CD4-positive, alpha-beta T cell (primary cell): ENCODE results near the gene MYCBP. TPM values are rescaled to one million over a fixed set of nuclear protein-coding genes. Genes with fewer than 3 reads are reported as not detected.

ENCODE experiments used
- ATAC-seq: fragments of 200-7000 bp; cut with Tn5 transposase; one replicate; pipeline ENCODE4 v1.10.0; 2022; ENCODE audit warnings: mild to moderate bottlenecking; ENCODE audit not compliant: poor library complexity
- CTCF ChIA-PET: fragments of 350-600 bp; sonication (Branson Sonifier 250); formaldehyde crosslinking; loops from one replicate; lab custom pipeline; 2021; ENCODE audit warnings: antibody characterized with exemption, inconsistent platforms; lab: Charles Lee
- POLR2A ChIA-PET: fragments of 350-600 bp; sonication (Branson Sonifier 250); formaldehyde crosslinking; loops from one replicate; lab custom pipeline; 2021; ENCODE audit warnings: antibody characterized with exemption, inconsistent platforms; lab: Charles Lee
- DNase-seq, 14 experiments: peaks; one replicate each; pipeline ENCODE4 v3.0.0-alpha.2; 2013 to 2020; ENCODE audit warnings: mixed read lengths in 2 of 14
- H3K27ac ChIP-seq, 2 donors: one replicate each; pipeline versions ENCODE4 v1.5.1 to v1.7.0; 2013; ENCODE audit warnings: low read length in 2 of 2, low read depth in 1 of 2, mild to moderate bottlenecking in 1 of 2
- H3K27me3 ChIP-seq, 2 experiments: 1 replicate in 1 of 2; 2 replicates in 1 of 2; pipeline versions ENCODE4 v1.6.1 to v1.7.0; 2013; ENCODE audit warnings: low read length in 2 of 2, control low read depth in 1 of 2, mild to moderate bottlenecking in 1 of 2, moderate library complexity in 1 of 2; ENCODE audit not compliant: insufficient read depth in 2 of 2, control insufficient read depth in 1 of 2
- H3K36me3 ChIP-seq: one replicate; pipeline ENCODE4 v1.6.1; 2013; ENCODE audit warnings: low read length, control low read depth; ENCODE audit not compliant: insufficient read depth
- H3K4me1 ChIP-seq: one replicate; pipeline ENCODE4 v1.6.1; 2013; ENCODE audit warnings: low read length, control low read depth; ENCODE audit not compliant: insufficient read depth
- H3K4me3 ChIP-seq: one replicate; pipeline ENCODE4 v1.5.1; 2013; ENCODE audit warnings: mild to moderate bottlenecking, low read length, moderate library complexity
- H3K9me3 ChIP-seq, 2 experiments: 1 replicate in 1 of 2; 2 replicates in 1 of 2; pipeline versions ENCODE4 v1.6.1 to v1.7.0; 2013; ENCODE audit warnings: low read length in 2 of 2, mild to moderate bottlenecking in 2 of 2, control low read depth in 1 of 2, moderate library complexity in 1 of 2; ENCODE audit not compliant: control insufficient read depth in 1 of 2, insufficient read depth in 1 of 2
- H3K27ac Mint-ChIP-seq: one replicate; pipeline ENCODE4 v1.8.0; 2020; ENCODE audit warnings: mixed read lengths
- H3K27me3 Mint-ChIP-seq: one replicate; pipeline ENCODE4 v1.8.0; 2021; ENCODE audit warnings: mixed read lengths
- H3K36me3 Mint-ChIP-seq: one replicate; pipeline ENCODE4 v1.8.0; 2021; ENCODE audit warnings: low read depth, mixed read lengths
- H3K4me1 Mint-ChIP-seq: one replicate; pipeline ENCODE4 v1.8.0; 2021; ENCODE audit warnings: low read depth, mixed read lengths
- H3K4me3 Mint-ChIP-seq: one replicate; pipeline ENCODE4 v1.8.0; 2020; ENCODE audit warnings: mild to moderate bottlenecking, mixed read lengths
- H3K9me3 Mint-ChIP-seq: one replicate; pipeline ENCODE4 v1.8.0; 2020; ENCODE audit warnings: mixed read lengths
- CTCF ChIP-seq: fragments of 200-600 bp; IDR thresholded peaks from one replicate; pipeline ENCODE4 v1.8.0; 2022; ENCODE audit warnings: antibody characterized with exemption, mild to moderate bottlenecking
- intact Hi-C, 2 experiments: fragments of 100-400 bp; cut with DNase I in 1 of 2; cut with micrococcal nuclease in 1 of 2; formaldehyde crosslinking; loops; one replicate each; pipeline versions ENCODE4 v1.15.1 to v1.9.0; 2023 to 2025; cut with DNase I, micrococcal nuclease
- total RNA-seq, 174 experiments: library from RNA in 2 of 174; stranded (reverse) in 2 of 174; gene quantifications; one replicate each; pipeline ENCODE4 v1.2.3 and lab custom pipeline; 2021 to 2026

MYCBP gene
- total RNA-seq, 2 experiments from 2014 or later = 1.5 to 2.2 TPM

- CTCF ChIA-PET = no interaction called here
- POLR2A ChIA-PET = no interaction called here
- intact Hi-C loops = no loop called here
Observed at GRCh38 chr1:38826886-38827285, 46.3 kb downstream of the MYCBP start.

DNA sequence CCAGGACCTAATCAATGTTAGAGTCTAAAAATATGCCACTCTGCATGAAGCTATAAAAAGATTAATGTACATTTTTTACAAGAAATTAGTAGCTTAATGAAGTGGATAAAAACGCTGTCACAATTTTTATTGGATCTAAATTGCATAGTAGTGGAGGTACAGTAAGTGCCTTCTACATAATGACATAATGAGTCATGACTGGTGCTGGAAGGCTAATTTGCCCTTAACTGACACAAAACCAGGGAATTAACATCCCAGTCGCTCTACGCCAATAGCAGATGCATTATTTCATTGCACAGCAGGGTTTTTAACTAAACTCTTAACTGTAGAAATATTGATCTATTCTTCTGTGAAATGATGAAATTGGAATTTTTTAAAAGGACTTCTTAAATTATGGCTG, 46.9 kb downstream of the MYCBP start:
- no peak for ATAC-seq
- ChIA-PET CTCF (no interaction called here), POLR2A (no interaction called here)
- no peaks in the 10 kb centered on the region for H3K9me3 ChIP-seq
- Mint-ChIP-seq H3K4me1 (no peaks in the 10 kb centered on the region), H3K27me3 (peaks cover 71% of the 10 kb centered on the region), H3K36me3 (no peaks in the 10 kb centered on the region), H3K4me3 (no peak overlapping the region), H3K27ac (no peak overlapping the region), H3K9me3 (no peaks in the 10 kb centered on the region)
- H3K27me3 ChIP-seq = peaks cover 14 to 26% of the 10 kb centered on the region in 2 experiments
- intact Hi-C loops = no loop called here
- TF ChIP-seq CTCF = no peak
- no peaks in the 10 kb centered on the region for H3K4me1 ChIP-seq
- no peak for DNase-seq
- H3K27ac ChIP-seq = no peak overlapping the region
- no peak overlapping the region for H3K4me3 ChIP-seq
- H3K36me3 ChIP-seq = no peaks in the 10 kb centered on the region

More at GRCh38 chr1:38826886-38827285, 46.3 kb downstream of the MYCBP start:
- Mint-ChIP-seq H3K9me3 (no peaks in the 10 kb centered on the region), H3K27ac (no peak overlapping the region), H3K27me3 (peaks cover 65% of the 10 kb centered on the region), H3K4me1 (no peaks in the 10 kb centered on the region), H3K36me3 (no peaks in the 10 kb centered on the region), H3K4me3 (no peak overlapping the region)
- no peak overlapping the region for H3K27ac ChIP-seq
- TF ChIP-seq CTCF = no peak
- no peak overlapping the region for H3K4me3 ChIP-seq
- DNase-seq = no peak
- ATAC-seq = no peak
- no peaks in the 10 kb centered on the region for H3K9me3 ChIP-seq
- peaks cover 10 to 23% of the 10 kb centered on the region in 2 experiments for H3K27me3 ChIP-seq
- no peaks in the 10 kb centered on the region for H3K36me3 ChIP-seq
- H3K4me1 ChIP-seq = no peaks in the 10 kb centered on the region

DNA sequence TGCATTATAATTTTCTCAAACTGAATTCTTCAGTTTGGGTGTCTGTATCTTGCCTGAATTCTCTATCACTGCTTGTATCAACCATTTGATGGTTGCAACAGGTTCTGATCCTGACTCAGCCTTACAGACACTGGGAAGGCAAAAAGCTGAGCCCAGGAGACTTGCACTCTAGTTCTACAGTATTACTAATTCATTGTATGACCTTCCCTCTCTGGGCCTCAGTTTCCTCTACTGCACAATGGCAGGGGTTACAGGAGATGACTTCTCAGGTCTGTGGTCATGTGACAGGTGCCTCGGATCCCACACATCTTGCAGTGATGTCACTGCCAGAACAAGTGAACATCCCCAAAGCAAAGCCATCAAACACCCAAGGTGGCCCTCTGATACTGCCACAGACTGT, 52.3 kb downstream of the MYCBP start:
- no peak for TF ChIP-seq CTCF
- ChIA-PET CTCF (no interaction called here), POLR2A (no interaction called here)
- Mint-ChIP-seq H3K4me1 (peaks cover 9% of the 10 kb centered on the region), H3K9me3 (no peaks in the 10 kb centered on the region), H3K27ac (no peak overlapping the region), H3K36me3 (no peaks in the 10 kb centered on the region), H3K27me3 (peaks cover 83% of the 10 kb centered on the region), H3K4me3 (no peak overlapping the region)
- intact Hi-C loops = no loop called here
- Histone ChIP-seq H3K27ac (no peak overlapping the region), H3K4me3 (no peak overlapping the region), H3K4me1 (peaks cover 15% of the 10 kb centered on the region), H3K27me3 (peaks cover 52 to 76% of the 10 kb centered on the region in 2 experiments), H3K9me3 (peaks cover 0 to 24% of the 10 kb centered on the region in 2 experiments), H3K36me3 (no peaks in the 10 kb centered on the region)
- ATAC-seq (no peak), DNase-seq (no peak)
